Fibroblast of skin of right biceps (primary cell): Measurements from ENCODE around the gene PAEP.
A peak's percentile ranks its signal among the peaks of the same experiment; 100 is the strongest.
"Not testable (repeated sequence)": the region's sequence is repeated elsewhere in the genome, so short reads cannot be mapped to it uniquely, and the experiment has no call there.

Source experiments
- DNase-seq: peaks from one replicate; pipeline ENCODE4 v3.0.0-alpha.2; 2013

PAEP gene

DNA sequence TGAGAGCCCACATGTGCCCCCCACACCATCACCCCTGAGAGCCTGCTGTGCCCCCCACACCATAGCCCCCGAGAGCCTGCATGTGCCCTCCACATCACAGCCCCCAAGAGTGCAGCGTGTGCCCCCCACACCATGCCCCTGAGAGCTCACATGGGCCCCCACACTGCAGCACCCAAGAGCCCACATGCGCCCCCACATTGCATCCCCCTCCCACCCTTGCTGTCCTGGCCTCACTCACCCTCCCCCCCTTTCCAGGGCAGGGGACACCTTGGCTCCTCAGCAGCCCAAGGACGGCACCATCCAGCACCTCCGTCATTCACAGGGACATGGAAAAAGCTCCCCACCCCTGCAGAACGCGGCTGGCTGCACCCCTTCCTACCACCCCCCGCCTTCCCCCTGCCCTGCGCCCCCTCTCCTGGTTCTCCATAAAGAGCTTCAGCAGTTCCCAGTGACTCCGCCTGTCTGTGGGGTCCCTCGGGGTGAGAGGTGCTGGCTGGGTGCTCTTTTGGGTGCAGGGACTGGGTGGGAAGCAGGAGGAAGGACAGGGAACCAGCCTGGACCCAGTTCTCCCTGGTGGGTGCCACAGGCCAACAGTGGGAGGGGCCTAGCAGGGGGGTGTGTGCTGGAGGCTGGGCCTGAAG, 35.3 kb upstream of the PAEP start:
- no peak for DNase-seq

DNA sequence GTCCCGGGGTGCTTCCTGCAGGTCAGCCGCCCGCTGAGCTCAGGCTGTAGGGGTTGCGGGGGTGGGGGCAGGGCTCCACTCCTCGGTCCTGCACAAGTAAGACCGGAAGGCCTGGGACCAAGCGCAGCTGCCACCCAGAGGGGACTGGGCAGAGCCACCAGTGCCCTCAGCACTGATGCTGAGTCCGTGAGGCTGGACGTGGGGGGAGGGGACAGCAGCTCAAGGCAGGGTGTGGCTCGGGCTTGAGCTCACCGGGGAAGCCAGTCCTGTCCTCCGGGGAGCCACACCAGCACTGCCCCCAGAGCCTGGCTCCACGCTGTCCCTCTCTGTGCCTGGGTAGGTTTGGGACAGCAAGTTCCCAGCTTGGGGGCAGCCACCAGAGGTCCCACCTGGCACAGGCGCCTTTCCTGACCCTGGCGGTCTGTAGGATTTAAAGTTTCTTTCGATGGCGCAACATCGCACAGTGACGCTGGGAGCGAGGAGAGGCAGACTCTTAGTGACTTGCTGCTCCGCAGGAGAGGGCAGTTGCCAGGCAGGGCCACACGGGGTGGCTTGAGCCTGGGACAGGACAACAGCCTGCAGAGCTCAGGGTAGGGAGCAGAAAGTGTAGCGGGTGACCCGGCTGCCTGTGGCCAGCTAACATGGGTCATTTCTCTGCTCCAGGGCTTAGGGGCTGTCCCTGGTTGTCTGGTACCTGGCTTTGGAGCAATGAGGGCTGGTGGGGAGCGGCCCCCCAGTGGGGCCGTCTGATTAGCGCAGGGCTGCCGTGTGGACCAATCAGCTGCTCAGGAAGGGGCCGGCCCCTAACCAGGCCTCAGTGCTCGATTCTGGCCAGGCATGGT, 34.6 kb upstream of the PAEP start:
- no peak for DNase-seq

DNA sequence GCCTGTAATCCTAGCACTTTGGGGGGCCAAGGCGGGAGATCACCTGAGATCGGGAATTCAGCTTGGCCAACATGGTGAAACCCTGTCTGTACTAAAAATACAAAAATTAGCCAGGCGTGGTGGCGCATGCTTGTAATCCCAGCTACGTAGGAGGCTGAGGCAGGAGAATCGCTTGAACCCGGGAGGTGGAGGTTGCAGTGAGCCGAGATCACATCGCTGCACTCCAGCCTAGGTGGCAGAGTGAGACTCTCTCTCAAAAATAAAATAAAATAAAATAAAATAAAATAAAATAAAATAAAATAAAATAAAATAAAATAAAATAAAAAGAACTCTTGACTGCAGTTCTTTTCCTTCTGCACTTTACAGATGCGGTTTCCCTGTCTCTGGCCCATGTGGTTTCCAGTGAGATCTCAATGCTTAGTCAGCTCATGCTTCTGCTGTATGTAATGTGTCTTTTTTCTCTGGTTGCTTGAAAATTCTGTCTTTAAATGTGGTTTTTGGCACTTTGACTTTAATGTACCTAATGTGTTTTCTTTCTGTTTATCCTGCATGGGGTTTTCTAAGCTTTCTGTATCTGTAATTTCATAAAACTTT, 32.6 kb upstream of the PAEP start:
- DNase-seq = not testable (repeated sequence)

DNA sequence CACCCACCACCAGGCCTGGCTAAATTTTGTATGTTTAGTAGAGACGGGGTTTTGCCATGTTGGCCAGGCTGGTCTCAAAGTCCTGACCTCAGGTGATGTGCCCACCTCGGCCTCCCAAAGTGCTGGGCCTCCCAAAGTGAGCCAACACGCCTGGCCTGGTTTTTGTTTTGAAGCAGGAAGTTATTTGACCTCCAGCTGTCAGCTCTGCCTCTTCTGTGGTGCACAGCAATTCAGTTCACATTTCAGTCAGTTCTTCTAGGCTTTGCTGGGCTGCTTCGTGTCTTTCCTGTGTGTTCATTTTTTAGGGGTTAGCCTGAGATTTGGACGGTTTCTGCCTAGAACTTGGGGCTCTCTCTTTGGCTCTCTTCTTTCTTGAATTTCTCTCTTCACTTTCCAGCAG, 31.4 kb upstream of the PAEP start:
- DNase-seq = no peak

DNA sequence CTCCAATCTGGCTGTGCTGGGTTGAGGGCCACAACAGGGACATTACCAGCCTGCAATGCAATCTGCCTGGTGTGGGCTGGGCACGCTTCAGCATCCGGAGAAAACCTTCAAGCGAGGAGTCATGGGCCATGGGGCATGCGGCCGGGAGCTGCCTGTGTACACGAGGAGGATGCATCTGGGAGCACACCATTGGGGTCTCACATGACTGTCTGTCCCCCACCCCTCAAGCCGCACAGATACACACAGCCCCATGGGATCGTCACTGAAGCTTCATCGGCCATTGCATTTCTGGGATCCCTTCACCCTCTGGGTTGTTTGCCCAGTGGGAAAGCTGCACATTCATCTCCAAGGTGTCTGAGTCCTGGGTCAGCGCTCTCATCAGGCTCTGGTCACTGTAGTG, 30.5 kb upstream of the PAEP start:
- no peak for DNase-seq

DNA sequence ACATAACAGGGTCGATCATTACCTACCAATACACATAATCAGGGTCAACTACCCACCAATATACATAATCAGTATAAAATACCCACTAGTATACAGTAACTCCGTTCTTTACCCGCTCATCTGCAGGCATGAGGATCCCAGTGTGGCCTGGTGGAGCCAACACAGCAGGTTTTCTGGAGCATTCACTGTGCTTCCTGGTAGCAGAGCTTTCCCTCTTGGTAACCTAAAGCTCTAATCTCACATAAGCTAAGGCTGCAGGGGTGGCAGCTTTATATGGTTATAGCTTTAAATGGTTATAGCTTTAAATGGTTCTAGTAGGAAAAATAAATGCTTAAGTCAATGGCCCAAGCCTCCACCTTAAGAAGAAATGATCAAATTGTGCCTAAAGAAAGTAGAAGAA, 28.4 kb upstream of the PAEP start:
- DNase-seq = no peak

DNA sequence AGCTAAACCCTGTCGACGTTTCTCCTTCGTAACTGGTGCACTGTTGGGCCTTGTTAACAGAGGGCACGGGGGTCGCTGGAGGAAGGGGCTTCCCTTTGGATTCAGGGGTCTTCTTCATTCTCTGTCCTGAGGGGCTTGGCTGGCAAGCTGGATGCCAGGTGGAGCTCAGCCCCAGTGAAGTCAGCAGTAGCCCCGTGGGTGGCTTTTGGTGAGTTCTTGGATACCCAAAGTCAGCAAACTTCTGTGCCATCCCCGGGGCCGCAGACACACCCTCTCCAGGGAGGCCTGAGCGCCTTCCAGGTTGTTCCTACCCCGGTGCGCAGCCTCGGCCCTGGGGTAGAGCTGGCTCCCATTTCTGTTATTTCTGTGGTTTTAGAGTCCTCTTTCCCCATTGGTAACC, 27.9 kb upstream of the PAEP start:
- no peak for DNase-seq

DNA sequence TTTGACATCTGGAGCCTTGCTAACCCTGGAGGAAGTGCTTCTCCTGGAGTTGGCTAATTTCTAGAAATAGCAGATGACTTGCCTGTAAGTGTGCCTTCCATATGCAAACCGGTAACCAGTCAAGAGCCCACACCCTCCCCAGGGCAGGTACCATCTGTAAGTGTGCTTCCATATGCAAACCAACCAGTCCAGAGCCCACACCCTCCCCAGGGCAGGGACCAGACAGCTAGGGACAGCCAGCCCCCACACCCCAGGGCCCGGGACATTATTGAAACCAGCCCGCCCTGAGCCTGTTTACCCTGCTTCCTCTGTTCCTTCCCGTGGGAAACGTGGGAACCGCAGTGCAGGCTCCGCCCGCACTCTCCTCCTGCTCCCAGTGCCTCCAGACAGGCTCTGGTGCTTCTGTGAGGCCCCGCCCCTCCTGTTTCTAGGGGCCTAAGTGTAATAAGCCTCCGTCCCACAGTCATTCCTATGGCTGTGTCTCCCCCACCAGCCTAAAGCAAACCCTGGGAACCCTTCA, 27.3 kb upstream of the PAEP start:
- not testable (repeated sequence) for DNase-seq

DNA sequence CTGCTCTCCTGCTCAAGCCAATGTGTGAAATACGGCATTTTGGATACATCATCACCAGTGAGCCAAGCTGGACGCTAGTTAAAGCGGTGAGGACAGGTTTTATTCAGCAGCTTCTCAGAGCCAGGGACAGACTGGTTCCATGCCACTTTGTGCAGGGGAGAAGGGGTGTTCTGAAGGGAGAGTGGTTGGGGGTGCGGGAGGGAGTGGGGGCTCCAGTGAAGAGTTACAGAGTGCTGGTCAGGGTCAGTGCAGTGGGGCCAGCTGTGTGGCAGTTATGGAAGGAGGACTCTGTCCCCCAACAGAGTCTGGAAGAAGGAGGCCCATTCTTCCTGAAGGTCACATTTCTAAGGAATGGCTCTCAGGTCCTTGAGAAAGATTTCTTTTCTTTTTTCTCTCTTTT, 26.7 kb upstream of the PAEP start:
- DNase-seq = not testable (repeated sequence)

DNA sequence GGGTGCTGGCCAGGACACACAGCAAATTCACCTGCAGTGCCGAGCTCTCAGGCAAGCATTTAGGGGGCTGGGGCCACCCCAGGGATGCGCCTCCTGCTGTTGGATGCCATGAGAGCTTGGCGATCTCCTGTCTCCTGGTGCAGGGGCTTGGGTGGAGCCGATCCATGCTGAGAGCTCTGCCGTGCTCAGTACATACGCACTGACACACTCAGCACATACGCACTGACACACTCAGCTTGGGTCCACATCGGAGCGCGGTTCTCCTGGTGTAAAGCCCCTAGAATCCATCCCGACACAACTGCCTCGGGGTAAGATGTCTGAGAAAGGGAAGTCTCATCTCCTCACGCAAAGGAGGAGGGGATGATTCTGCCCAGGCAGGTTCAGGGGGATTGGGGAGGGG, 25.9 kb upstream of the PAEP start:
- DNase-seq = not testable (repeated sequence)

DNA sequence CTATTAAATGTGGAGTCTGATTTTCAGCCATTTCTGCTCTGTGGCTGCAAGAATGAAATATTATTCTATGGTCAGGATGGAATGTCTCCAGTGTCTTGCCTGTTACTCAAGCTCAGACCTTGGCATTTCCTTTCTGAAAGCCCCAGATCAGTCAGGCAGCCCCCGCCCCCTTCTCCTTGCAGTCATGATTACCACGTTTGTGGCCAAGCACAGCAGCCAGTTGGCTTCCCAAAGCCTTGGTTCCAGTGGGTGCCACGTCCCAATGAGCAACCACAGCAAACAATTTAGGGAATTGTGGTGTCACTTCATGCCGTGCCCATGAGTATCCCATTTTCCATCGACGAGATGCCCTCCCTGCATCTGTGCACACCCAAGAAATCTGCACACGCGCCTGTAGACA, 25.3 kb upstream of the PAEP start:
- DNase-seq = peak; percentile 76

DNA sequence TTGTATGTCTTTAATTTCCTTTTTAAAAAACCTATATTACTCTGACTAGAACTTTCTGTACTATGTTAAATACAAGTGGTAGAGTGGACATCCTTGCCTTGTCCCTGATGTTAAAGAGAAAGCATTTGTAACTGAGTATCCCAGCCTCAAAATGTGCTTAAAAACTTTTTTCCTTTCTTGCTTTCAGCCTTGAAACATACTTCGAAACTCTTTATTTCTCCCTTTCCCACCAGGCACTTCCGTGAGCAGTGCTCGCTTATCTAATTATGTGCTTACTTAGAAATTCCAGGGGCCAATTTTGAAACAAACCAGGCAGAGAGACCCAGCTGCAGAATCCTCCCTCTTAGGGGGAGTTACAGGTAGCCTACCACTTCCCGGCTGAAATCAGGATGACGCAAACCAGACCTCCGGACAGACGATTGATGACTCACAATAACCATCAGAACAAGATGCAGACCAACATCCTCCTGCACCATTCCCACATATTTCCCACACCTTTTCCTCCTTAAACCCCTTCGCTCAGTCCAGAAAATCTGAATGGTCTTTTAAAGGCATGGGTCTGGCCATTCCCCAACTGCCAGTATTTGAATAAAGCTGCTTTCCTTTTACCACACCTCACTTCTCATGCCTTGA, 18.2 kb upstream of the PAEP start:
- DNase-seq = peak; percentile 26

DNA sequence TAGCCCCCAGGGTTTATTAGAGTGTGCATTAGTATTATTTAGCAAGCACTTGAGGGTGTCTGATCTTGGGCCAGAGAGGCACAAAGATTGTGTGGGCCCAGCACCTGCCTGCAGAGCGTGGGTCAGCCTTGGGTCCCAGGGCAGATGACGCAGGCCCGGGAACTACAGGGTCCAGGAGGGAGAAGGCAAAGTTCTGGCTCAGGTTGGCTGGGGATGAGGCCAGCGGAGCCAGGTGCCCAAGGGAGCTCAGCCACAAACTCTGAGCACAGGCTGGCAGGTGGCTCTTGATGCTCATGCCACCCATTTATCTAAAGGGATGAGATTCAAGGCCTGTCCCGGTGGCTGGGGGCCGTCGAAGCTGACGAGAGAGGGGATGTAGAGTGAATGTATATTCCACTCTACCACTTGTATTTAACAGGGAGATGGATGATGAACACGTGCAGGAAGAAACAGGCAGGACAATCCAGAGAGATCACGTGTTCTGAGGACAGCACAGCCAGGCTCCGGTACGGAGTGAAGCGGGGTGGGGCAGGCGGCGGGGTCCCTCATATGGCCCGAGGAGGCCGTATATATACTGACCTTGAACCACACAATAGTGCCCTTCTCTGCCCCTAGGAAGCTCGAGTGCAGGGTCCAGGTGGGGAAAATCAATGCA, 16.4 kb upstream of the PAEP start:
- DNase-seq = no peak

DNA sequence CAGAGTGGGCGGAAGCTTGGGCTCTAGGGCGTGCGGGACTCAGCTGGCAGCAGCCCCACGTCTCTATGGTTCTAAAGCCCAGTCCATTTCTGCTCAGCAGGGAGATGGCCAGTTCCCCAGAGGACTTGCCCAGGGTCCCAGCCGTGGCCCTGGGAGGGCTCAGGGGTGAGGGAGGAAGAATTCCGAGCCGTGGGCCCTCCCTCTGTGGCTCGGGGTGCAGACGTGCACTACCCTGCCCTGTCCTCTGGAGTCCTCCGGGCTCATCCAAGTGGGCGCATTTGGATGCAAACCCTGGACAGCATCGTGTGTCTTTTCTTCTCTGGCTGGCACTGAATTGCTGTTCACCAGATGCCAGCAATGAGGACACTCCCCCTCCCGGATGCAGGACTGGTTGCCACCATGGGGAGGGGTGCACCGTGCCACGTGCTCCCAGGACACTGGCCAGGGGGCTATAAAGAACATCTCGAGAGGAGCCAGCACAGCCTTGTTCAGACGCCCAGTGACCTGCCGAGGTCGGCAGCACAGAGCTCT, 15.8 kb upstream of the PAEP start, which contains the start of gene OBP2A:
Gene OBP2A (plus strand): TSS at position 481 of the 531 bp plus-strand sequence. CDS start 55 bp downstream, outside the sequence.
- not testable (repeated sequence) for DNase-seq

DNA sequence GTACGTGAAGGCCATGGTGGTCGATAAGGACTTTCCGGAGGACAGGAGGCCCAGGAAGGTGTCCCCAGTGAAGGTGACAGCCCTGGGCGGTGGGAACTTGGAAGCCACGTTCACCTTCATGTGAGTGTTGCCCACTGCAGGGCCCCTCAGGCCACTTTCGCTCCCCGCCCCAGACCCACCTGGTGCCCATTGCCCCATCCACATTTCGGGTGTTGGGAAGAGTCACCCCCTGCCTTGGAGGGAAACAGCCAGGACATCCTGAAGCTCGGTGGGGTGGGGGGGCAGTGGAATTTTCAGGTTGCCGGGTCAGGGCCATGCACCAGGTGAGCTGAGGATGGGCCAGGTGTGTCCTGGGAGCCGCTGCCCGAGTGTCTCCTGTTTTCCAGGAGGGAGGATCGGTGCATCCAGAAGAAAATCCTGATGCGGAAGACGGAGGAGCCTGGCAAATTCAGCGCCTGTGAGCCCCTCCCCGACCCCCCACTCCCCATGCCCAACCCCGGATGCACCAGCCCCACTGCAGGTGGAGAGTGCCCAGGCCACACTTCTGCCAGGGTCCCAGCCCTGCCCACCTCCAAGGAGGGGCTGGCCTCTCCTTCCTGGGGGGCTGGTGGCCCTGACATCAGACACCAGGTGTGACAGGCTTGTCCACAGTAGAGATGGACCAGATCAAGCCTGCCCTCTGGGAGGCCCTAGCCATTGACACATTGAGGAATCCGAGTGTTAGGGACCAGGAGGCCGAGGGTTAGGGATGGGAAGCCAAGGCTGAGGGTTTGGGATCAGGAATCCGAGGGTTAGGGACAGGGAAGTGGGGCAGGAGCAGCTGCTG, 14.6 kb upstream of the PAEP start:
- not testable (repeated sequence) for DNase-seq

DNA sequence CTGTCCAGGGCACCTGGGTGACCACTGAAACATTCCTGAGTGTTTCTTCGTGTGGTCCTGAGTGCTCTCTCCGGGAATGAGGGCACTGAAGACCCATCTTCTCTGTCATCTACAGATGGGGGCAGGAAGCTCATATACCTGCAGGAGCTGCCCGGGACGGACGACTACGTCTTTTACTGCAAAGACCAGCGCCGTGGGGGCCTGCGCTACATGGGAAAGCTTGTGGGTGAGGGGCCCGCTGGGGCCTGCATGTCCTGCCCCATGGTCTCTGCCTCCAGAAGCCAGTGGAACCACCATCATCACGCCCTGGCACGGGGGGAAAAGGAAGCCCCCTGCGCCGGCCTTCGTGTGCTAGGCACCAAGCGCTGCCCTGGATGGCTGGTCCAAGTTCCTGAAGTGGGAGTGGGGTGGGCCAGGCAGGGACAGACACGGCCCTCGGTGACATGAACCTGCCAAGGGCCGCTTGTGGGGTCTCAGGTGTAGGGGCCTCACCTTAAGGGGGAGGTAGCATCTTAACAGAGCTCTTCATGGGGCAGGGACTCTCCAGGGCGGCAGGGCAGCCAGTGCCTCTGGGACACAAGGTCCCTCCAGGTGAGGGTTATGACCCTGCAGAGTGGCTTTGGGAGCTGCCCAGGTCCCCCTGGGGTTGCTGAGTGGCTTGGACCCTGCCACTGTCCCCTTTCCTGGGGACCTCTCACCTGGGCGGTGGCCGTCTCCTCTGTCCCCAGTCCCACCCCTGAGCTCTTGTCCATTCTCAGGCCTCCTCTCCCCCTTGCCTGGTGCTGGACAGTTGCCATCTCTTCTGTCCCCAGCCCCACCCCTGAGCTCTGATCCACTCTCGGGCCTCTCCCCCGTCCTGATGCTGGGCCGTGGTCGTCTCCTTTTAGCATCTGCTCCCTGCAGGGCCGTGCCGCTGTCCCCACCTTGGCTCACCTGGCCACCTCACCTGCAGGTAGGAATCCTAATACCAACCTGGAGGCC, 13.5 kb upstream of the PAEP start:
- DNase-seq = no peak

DNA sequence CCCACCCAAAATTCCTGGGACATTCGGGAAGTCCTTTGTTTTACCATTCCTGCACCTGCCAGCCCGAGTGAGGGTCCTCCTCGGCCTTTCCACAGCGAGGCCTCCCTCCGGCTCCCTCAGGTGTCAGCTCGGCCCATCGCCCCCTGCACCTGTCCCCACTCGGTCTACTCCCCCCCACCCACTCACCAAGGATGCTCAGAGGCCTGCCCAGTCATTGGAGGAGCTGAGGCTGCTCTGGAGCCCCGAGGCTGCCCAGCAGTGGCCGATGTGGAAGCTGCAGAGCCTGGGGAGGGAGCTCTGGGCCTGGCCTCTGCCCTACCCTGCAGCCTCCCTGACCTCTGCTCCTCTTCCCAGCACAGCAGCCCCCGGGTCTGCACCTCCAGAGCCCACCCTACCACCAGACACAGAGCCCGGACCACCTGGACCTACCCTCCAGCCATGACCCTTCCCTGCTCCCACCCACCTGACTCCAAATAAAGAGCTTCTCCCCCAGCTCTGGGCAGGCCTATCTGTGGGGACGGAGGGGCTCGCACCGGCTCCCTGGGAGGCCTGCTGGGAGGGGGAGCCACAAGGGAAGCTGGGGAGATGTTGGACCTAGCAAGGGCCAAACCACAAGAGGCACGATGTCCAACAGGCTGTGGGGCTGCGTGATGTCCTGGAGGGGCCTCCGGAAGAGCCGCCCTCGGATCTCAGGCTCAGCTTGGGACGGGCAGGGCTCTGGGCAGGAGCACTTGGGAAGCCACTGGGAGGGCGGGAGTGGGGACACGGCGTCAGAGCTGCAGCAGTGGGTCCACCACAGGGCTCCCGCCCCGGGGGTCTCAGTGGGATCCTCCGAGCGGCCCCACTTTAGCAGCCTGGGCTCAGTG, 11.8 kb upstream of the PAEP start:
- DNase-seq = not testable (repeated sequence)

DNA sequence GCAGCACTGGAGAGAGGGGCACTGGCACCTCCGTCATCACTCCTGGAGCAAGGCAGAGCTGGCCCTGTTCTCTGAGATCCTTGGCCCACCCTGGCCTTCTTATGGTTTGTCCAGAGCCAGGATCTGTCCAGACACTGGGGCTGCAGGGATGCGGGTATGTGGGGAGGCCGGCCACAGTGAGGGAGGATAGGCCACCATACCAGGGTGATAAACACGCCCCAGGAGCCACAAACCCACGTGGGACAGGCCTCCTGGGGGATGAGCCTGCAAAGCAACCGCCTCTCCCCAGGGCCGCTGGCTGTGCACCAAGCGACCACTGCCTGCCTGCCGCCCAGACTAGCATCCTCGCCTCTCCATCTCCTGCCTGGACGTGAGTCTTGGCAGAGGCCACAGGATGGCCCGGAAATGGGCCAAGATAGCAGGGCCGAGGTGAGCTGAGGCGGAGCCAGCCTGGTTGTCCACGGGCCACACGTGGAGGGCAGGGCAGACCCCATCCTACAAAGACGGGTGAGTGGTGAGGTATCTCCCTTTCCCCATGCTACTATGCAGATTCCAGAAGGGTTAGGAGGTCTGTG, 11.1 kb upstream of the PAEP start:
- DNase-seq = no peak

DNA sequence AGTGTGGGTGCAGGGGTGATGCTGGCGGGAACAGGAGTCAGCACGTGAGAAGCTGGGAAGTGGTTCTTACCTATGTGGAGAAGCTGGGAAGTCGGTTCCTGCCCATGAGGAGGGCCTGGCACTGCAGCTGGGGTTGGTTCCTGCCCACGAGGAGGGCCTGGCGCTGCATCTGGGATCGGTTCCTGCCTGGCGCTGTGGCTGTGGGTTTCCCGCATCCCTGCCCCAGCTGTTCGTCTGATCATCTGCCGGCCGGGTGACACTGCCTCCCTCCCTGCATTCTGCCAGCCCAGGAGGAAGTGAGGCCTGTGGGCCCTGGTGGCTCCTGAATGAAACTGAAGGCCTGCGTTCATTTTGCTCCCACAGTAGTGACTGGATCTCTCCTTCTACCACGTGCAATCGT, 10.5 kb upstream of the PAEP start:
- DNase-seq = no peak
